ENCODE measurements around the gene SMIM22.

Gene SMIM22

GRCh38 chr16:4797805-4798252 is 2.7 kb downstream of the SMIM22 start:
- Mint-ChIP-seq H3K4me3 (no peak overlapping the region), H3K27me3 (no peaks in the 10 kb centered on the region), H3K36me3 (peaks cover 2% of the 10 kb centered on the region), H3K4me1 (peaks cover 6% of the 10 kb centered on the region), H3K9me3 (no peaks in the 10 kb centered on the region), H3K27ac (no peak overlapping the region)
- DNase-seq (ENCODE audit: low spot score in 2 of 2) = no peak
- no peak for ATAC-seq (ENCODE audit: low read depth)

DNA sequence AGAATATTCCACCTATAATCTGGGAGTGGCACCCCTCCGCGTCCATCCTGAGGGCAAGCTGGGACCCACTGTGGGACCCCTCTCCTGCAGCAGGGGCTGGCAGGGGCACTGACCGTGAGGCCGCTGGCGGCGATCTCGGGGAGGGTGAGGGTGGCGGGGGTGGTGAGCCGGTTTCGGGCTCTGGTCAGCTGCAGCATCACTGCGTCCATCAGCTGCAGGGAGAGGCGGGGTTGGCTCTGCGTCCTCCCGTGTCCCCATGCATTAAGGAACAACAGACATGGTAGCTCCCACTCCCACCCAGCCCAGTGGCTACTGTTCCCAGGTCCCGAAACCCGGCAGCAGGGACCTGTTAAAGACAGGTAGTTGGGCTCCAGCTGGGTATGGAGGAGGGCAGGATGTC is 3.3 kb downstream of the SMIM22 start:
- no peak overlapping the region for H3K27ac Mint-ChIP-seq
- H3K9me3 Mint-ChIP-seq = no peaks in the 10 kb centered on the region
- ATAC-seq (ENCODE audit: low read depth) = no peak
- H3K27me3 Mint-ChIP-seq = no peaks in the 10 kb centered on the region
- no peak overlapping the region for H3K4me3 Mint-ChIP-seq
- H3K36me3 Mint-ChIP-seq = peaks cover 2% of the 10 kb centered on the region
- DNase-seq (ENCODE audit: low spot score in 2 of 2) = no peak
- peaks cover 8% of the 10 kb centered on the region for H3K4me1 Mint-ChIP-seq

DNA sequence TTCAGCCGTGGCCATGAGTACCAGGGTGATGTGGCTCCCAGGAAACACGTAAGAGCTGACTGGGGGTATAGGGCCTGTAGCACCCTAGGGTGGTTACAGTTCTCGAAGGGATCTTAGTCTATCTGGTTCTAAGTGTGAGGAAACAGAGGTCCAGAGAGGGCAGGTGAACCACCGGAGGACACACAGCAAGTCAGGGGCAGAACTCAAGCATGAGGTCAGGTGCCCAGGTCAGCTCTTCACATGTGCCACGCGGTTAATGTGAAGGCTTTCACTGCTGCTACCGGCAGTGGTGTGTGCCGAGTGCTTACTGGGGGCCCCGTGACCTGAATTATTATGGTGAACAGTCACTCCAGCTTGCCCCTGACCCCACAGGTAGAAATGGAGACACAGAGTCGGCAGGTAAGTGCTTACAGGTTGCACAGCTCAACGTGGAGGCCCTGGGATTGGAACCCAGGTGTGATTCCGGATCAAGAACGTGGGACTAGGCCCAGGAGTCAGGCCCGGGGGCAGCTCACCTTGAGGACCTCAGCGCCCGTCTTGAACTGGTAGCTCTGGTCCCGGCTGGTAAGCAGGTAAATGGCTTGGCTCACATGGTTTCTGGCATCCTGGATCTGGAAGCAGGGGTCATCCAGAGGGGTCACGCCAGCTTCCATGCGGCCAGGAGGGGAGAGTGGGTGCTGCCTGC is 4.1 kb downstream of the SMIM22 start:
- Mint-ChIP-seq H3K27me3 (no peaks in the 10 kb centered on the region), H3K27ac (no peak overlapping the region), H3K9me3 (no peaks in the 10 kb centered on the region), H3K4me3 (peak overlapping the region; percentile 17), H3K36me3 (peaks cover 2% of the 10 kb centered on the region), H3K4me1 (peaks cover 8% of the 10 kb centered on the region)
- ATAC-seq (ENCODE audit: low read depth) = no peak
- no peak for DNase-seq (ENCODE audit: low spot score in 2 of 2)

DNA sequence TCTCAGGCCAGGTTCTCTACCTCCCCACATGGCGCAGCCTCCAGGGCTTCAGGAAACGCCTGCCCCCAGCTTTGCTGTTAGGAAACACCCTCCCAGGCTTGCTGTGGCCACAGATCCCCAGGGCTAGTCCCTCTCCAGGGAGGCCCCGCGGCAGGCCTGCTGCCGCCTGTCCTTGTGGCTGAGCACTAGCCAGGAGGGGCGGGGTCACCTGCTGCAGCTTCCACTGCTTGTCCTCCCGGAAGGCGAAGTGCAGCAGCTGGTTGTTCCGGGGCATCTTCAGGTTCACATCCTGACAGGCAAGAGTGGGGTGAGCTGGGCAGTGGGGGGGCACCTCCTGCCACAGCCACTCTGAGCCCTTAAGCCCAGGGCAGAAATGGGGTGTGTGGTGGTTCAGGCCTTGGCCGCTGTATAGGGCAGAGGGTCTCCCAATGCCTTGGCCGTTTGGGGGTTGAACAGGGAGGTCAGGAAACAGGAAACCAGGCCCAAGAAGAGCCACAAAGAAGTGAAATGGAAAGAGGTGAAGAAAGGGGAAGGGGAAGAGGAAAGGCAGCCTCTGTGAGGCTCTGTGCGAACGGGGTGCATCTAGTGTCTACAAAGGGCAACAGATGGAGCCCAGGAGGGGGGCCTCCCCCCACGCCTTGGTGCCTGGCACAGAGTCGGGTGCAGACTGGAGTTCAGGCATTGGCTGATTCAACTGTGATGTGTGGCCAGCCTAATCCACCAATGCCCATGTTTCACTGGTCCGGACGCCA is 5.3 kb downstream of the SMIM22 start:
- peak overlapping the region; percentile 24 for H3K4me3 Mint-ChIP-seq
- no peaks in the 10 kb centered on the region for H3K27me3 Mint-ChIP-seq
- peaks cover 2% of the 10 kb centered on the region for H3K36me3 Mint-ChIP-seq
- DNase-seq (ENCODE audit: low spot score in 2 of 2) (no peak), ATAC-seq (ENCODE audit: low read depth) (no peak)
- peaks cover 8% of the 10 kb centered on the region for H3K4me1 Mint-ChIP-seq
- H3K9me3 Mint-ChIP-seq = no peaks in the 10 kb centered on the region
- H3K27ac Mint-ChIP-seq = no peak overlapping the region

DNA sequence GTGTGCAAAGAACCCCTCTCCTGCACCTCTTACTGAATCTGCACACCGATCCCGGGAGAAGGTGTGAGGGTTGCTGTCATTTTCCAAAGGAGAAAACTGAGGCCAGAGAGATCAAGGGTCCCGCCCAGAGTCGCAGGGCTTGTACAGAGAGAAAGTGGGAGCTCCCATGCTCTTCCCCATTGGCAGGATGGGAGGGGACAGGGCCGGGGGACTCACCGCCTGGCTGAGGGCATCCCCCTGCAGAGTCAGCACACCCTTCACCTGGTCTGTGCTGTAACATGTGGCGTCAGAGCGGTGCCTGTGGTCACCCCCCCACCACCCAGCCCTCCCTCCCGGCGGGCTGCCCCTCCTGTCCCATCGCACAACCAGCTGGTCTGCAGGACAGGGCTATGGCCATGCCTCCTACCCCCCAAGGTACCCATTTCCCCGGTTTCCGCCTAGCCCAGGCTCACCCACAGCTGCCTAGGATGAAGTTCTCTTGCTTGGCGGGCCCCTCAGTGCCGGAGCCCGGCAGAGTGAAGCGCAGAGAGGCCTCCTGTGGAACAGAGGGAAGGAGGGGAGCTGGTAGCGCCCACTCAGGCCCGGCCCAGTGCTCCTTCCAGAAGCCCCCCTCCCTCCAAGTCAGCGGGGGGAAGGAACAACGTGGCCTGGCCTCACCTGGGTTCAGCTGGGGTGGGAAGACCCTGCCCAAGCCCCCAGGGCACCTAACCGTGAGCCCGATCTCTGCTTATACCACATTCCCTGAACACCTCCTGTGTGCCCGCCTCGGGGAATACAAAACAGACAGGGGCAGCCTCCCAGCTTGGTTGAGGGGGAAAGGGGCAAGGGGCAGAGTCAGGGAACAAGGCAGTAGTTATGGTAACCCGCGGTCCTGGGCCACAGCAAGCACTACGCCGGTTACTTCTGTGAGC is 6.1 kb downstream of the SMIM22 start:
- no peaks in the 10 kb centered on the region for H3K27me3 Mint-ChIP-seq
- no peaks in the 10 kb centered on the region for H3K9me3 Mint-ChIP-seq
- ATAC-seq (ENCODE audit: low read depth) (no peak), DNase-seq (ENCODE audit: low spot score in 2 of 2) (peak in 1 of 2 donors; percentile 17)
- peaks cover 8% of the 10 kb centered on the region for H3K4me1 Mint-ChIP-seq
- peak overlapping the region; percentile 85 for H3K27ac Mint-ChIP-seq
- peak overlapping the region; percentile 87 for H3K4me3 Mint-ChIP-seq
- H3K36me3 Mint-ChIP-seq = peaks cover 3% of the 10 kb centered on the region

DNA sequence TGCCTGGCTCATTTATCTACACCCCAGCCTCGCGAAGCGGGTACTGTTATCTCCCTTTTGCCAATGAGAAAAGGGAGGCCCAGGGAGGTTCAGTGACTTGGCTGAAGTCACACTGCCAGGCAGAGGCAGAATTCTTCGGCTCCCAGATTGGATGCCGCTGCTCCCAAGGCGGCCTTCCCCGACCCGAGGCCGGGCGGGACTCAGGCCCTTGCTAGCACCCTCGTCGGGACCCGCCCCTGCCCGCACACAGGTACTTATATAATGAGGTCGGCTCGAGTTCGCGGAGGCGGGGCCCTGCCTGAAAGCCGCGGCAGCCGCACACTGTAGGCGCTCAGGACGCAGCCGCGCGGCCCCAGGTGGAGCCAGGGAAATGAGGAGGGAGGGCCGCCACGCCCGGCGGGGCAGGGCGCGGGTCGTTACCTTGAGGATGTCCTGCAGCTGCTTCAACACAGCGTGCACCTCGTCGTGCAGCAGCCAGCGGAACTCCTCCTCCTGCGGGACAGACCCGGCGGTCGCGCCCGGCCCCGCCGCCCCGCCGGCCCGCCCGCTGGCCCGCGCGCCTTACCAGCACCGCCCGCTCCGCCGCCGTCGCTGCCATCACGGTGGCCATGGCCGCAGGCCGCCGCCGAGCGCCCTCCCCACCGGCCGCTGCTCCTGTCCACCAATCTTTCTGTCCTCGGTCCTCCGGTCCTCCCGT is 6.9 kb downstream of the SMIM22 start, which contains the start of gene ROGDI:
Gene ROGDI, minus strand, starts transcription at position 672 of the 697 bp plus-strand sequence. Its CDS starts 62 bp downstream, at position 610.
- peaks cover 3% of the 10 kb centered on the region for H3K36me3 Mint-ChIP-seq
- peak within 1 kb of the TSS; percentile 87 for H3K4me3 Mint-ChIP-seq
- H3K9me3 Mint-ChIP-seq = no peaks in the 10 kb centered on the region
- H3K4me1 Mint-ChIP-seq = peaks cover 8% of the 10 kb centered on the region
- peak within 1 kb of the TSS; percentile 85 for H3K27ac Mint-ChIP-seq
- no peaks in the 10 kb centered on the region for H3K27me3 Mint-ChIP-seq
- ATAC-seq (ENCODE audit: low read depth) (peak; percentile 73), DNase-seq (ENCODE audit: low spot score in 2 of 2) (peak in 1 of 2 donors; percentile 73)

DNA sequence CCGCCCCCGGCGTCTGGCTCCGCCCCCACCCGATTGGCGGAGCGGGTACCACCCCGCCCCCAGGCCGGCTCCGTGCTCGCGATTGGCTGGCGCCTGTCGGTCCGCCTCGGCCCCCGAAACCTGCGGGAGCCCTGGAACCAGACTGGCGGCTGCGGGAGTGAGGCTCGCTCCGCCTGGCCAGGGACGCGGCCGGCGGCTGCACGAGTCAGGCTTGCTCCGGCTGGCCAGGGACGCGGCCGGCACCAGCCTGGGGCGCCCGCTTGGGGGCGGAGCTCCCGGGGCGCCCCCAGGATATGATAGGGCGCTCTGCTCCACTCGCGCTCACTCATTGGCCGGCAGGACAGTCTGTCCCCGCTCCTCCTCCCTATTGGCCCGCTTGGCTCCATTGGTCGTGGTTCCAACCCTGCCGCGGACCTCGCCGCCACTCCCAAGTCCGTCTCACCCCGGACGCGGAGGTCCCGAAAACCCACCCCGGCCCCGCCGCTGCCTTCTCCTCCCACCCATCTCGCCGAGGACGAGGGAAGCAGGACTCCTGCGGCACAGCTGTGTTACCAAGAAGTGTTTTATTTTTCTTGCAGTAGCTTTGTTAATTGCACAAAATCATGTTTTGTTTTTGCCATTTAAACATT is 7.6 kb downstream of the SMIM22 start:
- Mint-ChIP-seq H3K4me1 (peaks cover 8% of the 10 kb centered on the region), H3K27ac (peak overlapping the region; percentile 85), H3K36me3 (peaks cover 7% of the 10 kb centered on the region), H3K9me3 (no peaks in the 10 kb centered on the region), H3K4me3 (peak overlapping the region; percentile 85), H3K27me3 (no peaks in the 10 kb centered on the region)
- ATAC-seq (ENCODE audit: low read depth) (peak; percentile 80), DNase-seq (ENCODE audit: low spot score in 2 of 2) (peak; percentile 87 to 99)

- H3K4me3 Mint-ChIP-seq = peak overlapping the region; percentile 85
- no peak for ATAC-seq (ENCODE audit: low read depth)
- no peak overlapping the region for H3K27ac Mint-ChIP-seq
- no peak for DNase-seq (ENCODE audit: low spot score in 2 of 2)
- H3K27me3 Mint-ChIP-seq = no peaks in the 10 kb centered on the region
- peaks cover 7% of the 10 kb centered on the region for H3K36me3 Mint-ChIP-seq
- peaks cover 8% of the 10 kb centered on the region for H3K4me1 Mint-ChIP-seq
- H3K9me3 Mint-ChIP-seq = no peaks in the 10 kb centered on the region
These were observed 8.3 kb downstream of the SMIM22 start for GRCh38 chr16:4803401-4803844.

DNA sequence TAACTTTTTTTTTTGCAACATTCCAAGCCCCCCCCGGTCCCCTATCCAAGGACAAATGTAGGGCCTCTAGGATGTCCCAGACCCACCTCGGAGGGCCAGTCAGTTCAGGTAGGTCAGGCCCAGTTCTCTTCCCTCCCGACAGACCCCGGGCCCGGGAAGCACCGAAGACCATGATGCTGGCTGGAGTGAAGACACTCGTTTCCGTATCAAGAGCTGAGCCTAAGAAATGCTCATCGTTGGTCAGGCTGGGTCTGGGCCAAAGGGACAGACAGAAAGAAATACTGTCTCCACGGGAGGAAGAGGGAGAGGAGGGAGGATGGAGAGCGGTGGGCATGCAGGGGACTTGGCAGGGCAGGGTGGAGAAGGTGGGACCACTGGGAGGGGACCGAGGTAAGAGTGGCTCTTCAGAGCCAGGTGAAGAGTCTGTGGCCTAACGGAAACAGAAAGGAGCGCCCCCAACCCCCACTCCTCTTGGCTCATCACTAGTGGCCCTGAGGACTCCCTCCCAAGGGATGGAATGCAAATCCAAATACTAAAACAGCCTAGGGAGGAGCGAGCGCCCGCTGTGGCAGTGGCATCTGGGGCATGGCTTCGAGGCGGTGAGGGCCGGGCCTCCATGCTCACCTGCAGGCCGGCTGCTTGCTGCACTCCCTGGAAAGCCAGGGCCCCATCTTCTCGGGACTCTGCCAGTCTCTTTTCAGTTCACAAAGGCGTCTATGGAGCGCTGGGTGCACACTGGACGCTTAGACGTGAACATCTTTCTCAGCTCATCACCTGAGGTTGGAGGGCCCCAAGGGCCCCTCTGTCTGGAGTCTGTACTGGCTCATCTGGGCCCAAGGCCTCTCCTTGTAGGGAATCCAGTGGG is 9.0 kb downstream of the SMIM22 start:
- Mint-ChIP-seq H3K4me3 (no peak overlapping the region), H3K27ac (no peak overlapping the region), H3K4me1 (peaks cover 8% of the 10 kb centered on the region), H3K36me3 (peaks cover 7% of the 10 kb centered on the region), H3K9me3 (no peaks in the 10 kb centered on the region), H3K27me3 (no peaks in the 10 kb centered on the region)
- DNase-seq (ENCODE audit: low spot score in 2 of 2) (no peak), ATAC-seq (ENCODE audit: low read depth) (no peak)

DNA sequence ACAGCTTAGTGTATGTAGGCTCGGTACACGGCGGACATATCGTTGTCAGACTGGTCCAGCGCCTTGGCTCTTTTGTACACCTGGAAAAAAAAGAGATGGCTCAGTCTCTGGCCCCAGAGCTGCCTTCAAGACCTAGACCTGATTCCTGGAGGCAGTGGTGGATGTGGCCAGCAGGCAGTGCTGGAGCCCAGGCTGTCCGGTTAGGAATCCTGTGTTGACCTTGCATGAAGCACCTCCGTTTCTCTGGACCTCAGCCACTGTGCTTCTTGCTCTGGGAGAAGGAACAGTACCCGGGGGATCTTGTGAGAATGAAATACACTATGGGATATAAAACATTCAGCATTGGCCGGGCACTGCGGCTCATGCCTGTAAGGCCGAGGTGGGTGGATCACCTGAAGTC is 10.1 kb downstream of the SMIM22 start:
- H3K4me1 Mint-ChIP-seq = peaks cover 8% of the 10 kb centered on the region
- no peaks in the 10 kb centered on the region for H3K27me3 Mint-ChIP-seq
- no peak overlapping the region for H3K27ac Mint-ChIP-seq
- H3K4me3 Mint-ChIP-seq = no peak overlapping the region
- no peak for ATAC-seq (ENCODE audit: low read depth)
- peaks cover 7% of the 10 kb centered on the region for H3K36me3 Mint-ChIP-seq
- no peaks in the 10 kb centered on the region for H3K9me3 Mint-ChIP-seq
- no peak for DNase-seq (ENCODE audit: low spot score in 2 of 2)

DNA sequence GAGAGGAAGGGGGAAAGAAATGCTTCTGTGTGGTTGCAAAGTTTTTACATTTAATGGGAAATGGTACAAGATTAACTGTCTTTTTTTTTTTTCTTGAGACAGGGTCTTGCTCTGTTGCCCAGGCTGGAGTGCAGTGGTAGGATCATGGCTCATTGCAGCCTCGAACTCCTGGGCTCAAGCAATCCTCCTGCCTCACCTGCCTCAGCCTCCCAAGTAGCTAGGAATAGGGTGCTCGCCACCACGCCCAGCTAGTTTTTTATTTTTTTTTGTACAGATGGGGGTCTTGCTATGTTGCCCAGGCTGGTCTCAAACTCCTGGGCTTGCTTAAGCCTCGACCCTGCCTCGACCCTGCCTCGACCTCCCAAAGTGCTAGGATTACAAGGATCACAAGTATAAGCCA is 11.1 kb downstream of the SMIM22 start:
- Mint-ChIP-seq H3K27ac (no peak overlapping the region), H3K4me3 (no peak overlapping the region), H3K27me3 (no peaks in the 10 kb centered on the region), H3K36me3 (peaks cover 9% of the 10 kb centered on the region), H3K9me3 (no peaks in the 10 kb centered on the region), H3K4me1 (peaks cover 2% of the 10 kb centered on the region)
- ATAC-seq (ENCODE audit: low read depth) = no peak
- no peak for DNase-seq (ENCODE audit: low spot score in 2 of 2)

GRCh38 chr16:4811242-4811641 is 16.1 kb downstream of the SMIM22 start:
- no peak for ATAC-seq (ENCODE audit: low read depth)
- Mint-ChIP-seq H3K4me1 (no peaks in the 10 kb centered on the region), H3K27me3 (no peaks in the 10 kb centered on the region), H3K36me3 (peaks cover 25% of the 10 kb centered on the region), H3K9me3 (no peaks in the 10 kb centered on the region), H3K27ac (no peak overlapping the region), H3K4me3 (no peak overlapping the region)
- DNase-seq (ENCODE audit: low spot score in 2 of 2) = no peak

Measured in memory B cell (primary cell).